Measurements from ENCODE around the gene TBL1X.

- TF ChIP-seq CTCF (IDR thresholded peaks at IDR 0.05) (no peak), POLR2A (IDR thresholded peaks at IDR 0.05) (no peak)
Observed at GRCh38 chrX:9535101-9535500, 70.2 kb downstream of the TBL1X start.
